ENCODE data around the gene SIRPG. TPM values are rescaled to one million over a fixed set of nuclear protein-coding genes. Genes with fewer than 3 reads are reported as not detected.

Gene SIRPG
- polyA plus RNA-seq, 2 of the 4 experiments (the other 2 are of a cell fraction) = not detected

DNA sequence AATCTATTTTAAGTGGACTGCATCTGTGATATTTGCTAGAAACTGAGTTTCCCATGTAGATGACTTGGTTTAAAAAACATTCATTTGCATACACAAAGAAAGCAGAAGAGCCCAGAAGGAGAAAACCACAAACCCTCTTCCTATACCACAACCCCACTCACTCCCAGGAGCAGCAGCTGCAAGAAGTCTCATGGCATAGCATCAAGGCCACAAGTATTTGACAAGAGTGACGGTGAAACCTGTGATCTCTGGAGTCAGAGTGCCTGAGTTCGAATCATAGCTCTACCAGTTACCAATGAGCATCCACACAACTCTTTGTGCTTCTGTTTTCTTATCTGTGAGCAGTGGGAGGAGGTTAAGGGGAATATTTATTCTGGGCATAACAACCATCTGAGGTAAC lies 44.7 kb upstream of the SIRPG start:
- DNase-seq (ENCODE audit: low read depth in 1 of 2, low spot score in 1 of 2) (no peak), FAIRE-seq (no peak), ATAC-seq (no peak)
- ChIA-PET POLR2A (no interaction called here), CTCF (interaction anchor here (0.8 to 1.3 kb wide), 2 partner anchors 12 to 75 kb away, joined by 3 to 4 read pairs; no protein-coding TSS in a partner anchor)
- Histone ChIP-seq H3K4me2 (no peak overlapping the region), H3K4me1 (no peaks in the 10 kb centered on the region), H3K27ac (no peak overlapping the region), H3K4me3 (no peak overlapping the region), H3K9me3 (no peaks in the 10 kb centered on the region)
- no peak for TF ChIP-seq CHD2 (IDR thresholded peaks at IDR 0.05; ENCODE audit: low read length, partially characterized antibody)
- TF ChIP-seq REST (IDR thresholded peaks at IDR 0.05) = no peak
- TF ChIP-seq RFX5 (IDR thresholded peaks at IDR 0.05) = no peak
- WGBS (ENCODE audit: missing lambda C conversion rate) = 10% methylated on average over 2 of the region's 2 CpGs

DNA sequence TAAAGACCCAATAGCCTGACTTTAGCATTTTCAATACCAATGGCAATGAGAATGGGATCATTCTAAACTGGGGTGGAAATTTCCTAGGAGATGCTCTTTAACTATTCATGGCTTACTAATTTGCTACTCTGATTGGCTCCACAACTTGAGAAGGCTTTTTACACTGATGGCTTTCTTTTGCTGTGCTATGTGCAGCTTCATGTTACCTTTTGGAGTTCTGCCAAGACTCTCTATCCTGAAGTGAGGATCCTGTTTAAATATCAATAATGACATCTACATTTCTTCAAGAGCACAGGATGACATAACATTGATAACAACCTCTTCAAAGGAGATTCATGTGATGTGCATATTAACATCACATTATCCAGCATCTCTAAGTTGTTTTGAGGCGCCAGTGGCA lies 43.4 kb upstream of the SIRPG start:
- H3K27ac ChIP-seq = no peak overlapping the region
- FAIRE-seq (no peak), ATAC-seq (no peak), DNase-seq (ENCODE audit: low read depth in 1 of 2, low spot score in 1 of 2) (no peak)
- H3K4me2 ChIP-seq = no peak overlapping the region
- POLR2A ChIA-PET = no interaction called here
- CTCF ChIA-PET = no interaction called here
- no peak overlapping the region for H3K4me3 ChIP-seq
- no peak for TF ChIP-seq GATA3 (IDR thresholded peaks at IDR 0.05; ENCODE audit: borderline replicate concordance)
- TF ChIP-seq CEBPB (IDR thresholded peaks at IDR 0.05) = no peak
- no peak for TF ChIP-seq PBX3 (IDR thresholded peaks at IDR 0.05)
- TF ChIP-seq ZFP36 (IDR thresholded peaks at IDR 0.05; ENCODE audit: borderline replicate concordance, partially characterized antibody) = no peak
- no peak for TF ChIP-seq CBX2 (IDR thresholded peaks at IDR 0.05; ENCODE audit: borderline replicate concordance, low read depth)
- TF ChIP-seq CHD2 (IDR thresholded peaks at IDR 0.05; ENCODE audit: low read length, partially characterized antibody) = no peak
- no peak for TF ChIP-seq SMC3 (IDR thresholded peaks at IDR 0.05)
- TF ChIP-seq, protein P1, sequence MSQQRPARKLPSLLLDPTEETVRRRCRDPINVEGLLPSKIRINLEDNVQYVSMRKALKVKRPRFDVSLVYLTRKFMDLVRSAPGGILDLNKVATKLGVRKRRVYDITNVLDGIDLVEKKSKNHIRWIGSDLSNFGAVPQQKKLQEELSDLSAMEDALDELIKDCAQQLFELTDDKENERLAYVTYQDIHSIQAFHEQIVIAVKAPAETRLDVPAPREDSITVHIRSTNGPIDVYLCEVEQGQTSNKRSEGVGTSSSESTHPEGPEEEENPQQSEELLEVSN (IDR thresholded peaks at IDR 0.05; ENCODE audit: borderline replicate concordance, low read depth) = no peak
- TF ChIP-seq HOXB5 (CRISPR knock-in tag; IDR thresholded peaks at IDR 0.05) = no peak
- no peak for TF ChIP-seq MYC (IDR thresholded peaks at IDR 0.05; ENCODE audit: borderline replicate concordance, low read length)
- TF ChIP-seq HDAC2 (IDR thresholded peaks at IDR 0.05) = no peak
- no peak for TF ChIP-seq FOXS1 (CRISPR knock-in tag; IDR thresholded peaks at IDR 0.05)
- no peak for TF ChIP-seq POLR2A (IDR thresholded peaks at IDR 0.05; ENCODE audit: low read length)
- no peak for TF ChIP-seq SREBF2 (IDR thresholded peaks at IDR 0.05)
- no peak for TF ChIP-seq HOXB13 (CRISPR knock-in tag; IDR thresholded peaks at IDR 0.05; ENCODE audit: low read depth)
- TF ChIP-seq PHF8 (IDR thresholded peaks at IDR 0.05; ENCODE audit: borderline replicate concordance, low read depth) = no peak
- H3K4me1 ChIP-seq = no peaks in the 10 kb centered on the region
- 7% methylated on average over 1 of the region's 1 CpG for WGBS (ENCODE audit: missing lambda C conversion rate)
- no peaks in the 10 kb centered on the region for H3K9me3 ChIP-seq

DNA sequence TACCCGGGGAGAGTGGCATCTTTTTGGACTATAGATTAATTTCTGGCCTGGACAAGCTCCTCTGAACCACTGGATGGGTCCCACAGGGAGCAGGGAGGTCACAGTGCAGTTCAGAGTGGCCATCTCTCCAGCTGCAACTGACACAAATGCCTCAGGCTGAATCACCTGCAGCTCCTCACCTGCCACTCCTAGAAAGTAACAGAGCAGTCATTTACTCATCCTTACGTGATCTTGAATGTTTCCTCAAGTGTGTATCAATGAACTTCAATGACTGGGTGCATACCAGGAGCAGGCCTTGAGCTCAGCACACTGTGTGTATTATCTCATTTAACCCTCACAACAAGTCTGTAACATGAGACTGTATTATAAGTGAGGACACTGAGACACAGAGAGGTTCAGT lies 40.0 kb upstream of the SIRPG start:
- TF ChIP-seq, protein P2, sequence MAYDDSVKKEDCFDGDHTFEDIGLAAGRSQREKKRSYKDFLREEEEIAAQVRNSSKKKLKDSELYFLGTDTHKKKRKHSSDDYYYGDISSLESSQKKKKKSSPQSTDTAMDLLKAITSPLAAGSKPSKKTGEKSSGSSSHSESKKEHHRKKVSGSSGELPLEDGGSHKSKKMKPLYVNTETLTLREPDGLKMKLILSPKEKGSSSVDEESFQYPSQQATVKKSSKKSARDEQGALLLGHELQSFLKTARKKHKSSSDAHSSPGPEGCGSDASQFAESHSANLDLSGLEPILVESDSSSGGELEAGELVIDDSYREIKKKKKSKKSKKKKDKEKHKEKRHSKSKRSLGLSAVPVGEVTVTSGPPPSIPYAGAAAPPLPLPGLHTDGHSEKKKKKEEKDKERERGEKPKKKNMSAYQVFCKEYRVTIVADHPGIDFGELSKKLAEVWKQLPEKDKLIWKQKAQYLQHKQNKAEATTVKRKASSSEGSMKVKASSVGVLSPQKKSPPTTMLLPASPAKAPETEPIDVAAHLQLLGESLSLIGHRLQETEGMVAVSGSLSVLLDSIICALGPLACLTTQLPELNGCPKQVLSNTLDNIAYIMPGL (CRISPR knock-in tag; IDR thresholded peaks at IDR 0.05; ENCODE audit: borderline replicate concordance) = no peak
- TF ChIP-seq MAX (IDR thresholded peaks at IDR 0.05) (no peak), GATA3 (IDR thresholded peaks at IDR 0.05; ENCODE audit: borderline replicate concordance) (no peak), HEYL (CRISPR knock-in tag; IDR thresholded peaks at IDR 0.05) (no peak), HOXB13 (CRISPR knock-in tag; IDR thresholded peaks at IDR 0.05; ENCODE audit: low read depth) (no peak), MYC (IDR thresholded peaks at IDR 0.05; ENCODE audit: borderline replicate concordance, low read length) (no peak), NR3C1 (IDR thresholded peaks at IDR 0.05) (no peak), ZC3H11A (IDR thresholded peaks at IDR 0.05) (no peak), ESRRA (IDR thresholded peaks at IDR 0.05; ENCODE audit: borderline replicate concordance, low read length) (no peak), HDAC2 (IDR thresholded peaks at IDR 0.05) (no peak)
- TF ChIP-seq, protein P3, sequence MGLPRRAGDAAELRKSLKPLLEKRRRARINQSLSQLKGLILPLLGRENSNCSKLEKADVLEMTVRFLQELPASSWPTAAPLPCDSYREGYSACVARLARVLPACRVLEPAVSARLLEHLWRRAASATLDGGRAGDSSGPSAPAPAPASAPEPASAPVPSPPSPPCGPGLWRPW (IDR thresholded peaks at IDR 0.05) = no peak
- Histone ChIP-seq H3K9me3 (no peaks in the 10 kb centered on the region), H3K4me3 (no peak overlapping the region), H3K4me2 (no peak overlapping the region), H3K27ac (no peak overlapping the region), H3K4me1 (no peaks in the 10 kb centered on the region)
- POLR2A ChIA-PET = no interaction called here
- ATAC-seq (no peak), DNase-seq (ENCODE audit: low read depth in 1 of 2, low spot score in 1 of 2) (no peak), FAIRE-seq (no peak)
- 22% methylated on average over 2 of the region's 2 CpGs for WGBS (ENCODE audit: missing lambda C conversion rate)
- CTCF ChIA-PET = interaction anchor here (0.9 kb wide), 1 partner anchor 44 kb away, joined by 4 read pairs; no protein-coding TSS in a partner anchor
